Keratinocyte (primary cell): ENCODE results near the gene DCXR. TPM values are rescaled to one million over a fixed set of nuclear protein-coding genes. Genes with fewer than 3 reads are reported as not detected.
A peak's percentile ranks its signal among the peaks of the same experiment; 100 is the strongest.

ENCODE experiments used
- DNase-seq: peaks from one replicate; pipeline ENCODE4 v3.0.0-alpha.2; 2011; ENCODE audit warnings: low read depth, missing footprints, low spot score
- FAIRE-seq: peaks from 2 replicates; lab custom pipeline; 2011; peaks lifted over from hg19 to GRCh38; lab: Jason Lieb, UNC
- H2AFZ ChIP-seq: 2 replicates; pipeline ENCODE4 v1.6.0; 2012; ENCODE audit warnings: low read length, control low read depth, inconsistent platforms; ENCODE audit not compliant: control insufficient read depth
- H3K27ac ChIP-seq: 2 replicates; pipeline ENCODE4 v1.5.1; 2011; ENCODE audit warnings: low read length; ENCODE audit not compliant: control insufficient read depth, insufficient read depth
- H3K27me3 ChIP-seq: 3 replicates; pipeline ENCODE4 v1.6.0; 2011; ENCODE audit warnings: low read length; ENCODE audit not compliant: control insufficient read depth, insufficient read depth; ENCODE audit errors: extremely low read depth
- H3K36me3 ChIP-seq, 2 experiments: 2 replicates in 1 of 2; 3 replicates in 1 of 2; pipeline ENCODE4 v1.5.1; 2011; ENCODE audit warnings: low read length in 2 of 2, mild to moderate bottlenecking in 1 of 2; ENCODE audit not compliant: control insufficient read depth in 2 of 2, insufficient read depth in 2 of 2; ENCODE audit errors: extremely low read depth in 1 of 2
- H3K4me1 ChIP-seq: 3 replicates; pipeline ENCODE4 v1.5.1; 2011; ENCODE audit warnings: low read length; ENCODE audit not compliant: control insufficient read depth, insufficient read depth; ENCODE audit errors: extremely low read depth
- H3K4me2 ChIP-seq: 3 replicates; pipeline ENCODE4 v1.6.0; 2011; ENCODE audit warnings: low read depth, low read length; ENCODE audit not compliant: control insufficient read depth, insufficient read depth; ENCODE audit errors: extremely low read depth
- H3K4me3 ChIP-seq, 3 experiments: fragments of 200-600 bp in 1 of 3; sonication (generic) in 1 of 3; 2 replicates in 2 of 3; 3 replicates in 1 of 3; pipeline ENCODE4 v1.5.1; 2011 to 2016; ENCODE audit warnings: low read length in 3 of 3, mild to moderate bottlenecking in 3 of 3, control low read depth in 2 of 3, inconsistent platforms in 1 of 3, low read depth in 1 of 3, mixed read lengths in 1 of 3, mixed run types in 1 of 3, moderate library complexity in 1 of 3; ENCODE audit not compliant: control insufficient read depth in 2 of 3, insufficient read depth in 2 of 3; ENCODE audit errors: extremely low read depth in 1 of 3
- H3K79me2 ChIP-seq: 2 replicates; pipeline ENCODE4 v1.6.0; 2012; ENCODE audit warnings: low read length; ENCODE audit not compliant: control insufficient read depth, insufficient read depth
- H3K9ac ChIP-seq: 3 replicates; pipeline ENCODE4 v1.6.0; 2011; ENCODE audit warnings: low read length; ENCODE audit not compliant: control insufficient read depth, insufficient read depth; ENCODE audit errors: extremely low read depth
- H3K9me1 ChIP-seq: 3 replicates; pipeline ENCODE4 v1.6.0; 2011; ENCODE audit warnings: low read length; ENCODE audit not compliant: control insufficient read depth, insufficient read depth; ENCODE audit errors: extremely low read depth
- H3K9me3 ChIP-seq: 2 replicates; pipeline ENCODE4 v1.5.1; 2012; ENCODE audit warnings: low read depth, low read length; ENCODE audit not compliant: control insufficient read depth
- H4K20me1 ChIP-seq: 3 replicates; pipeline ENCODE4 v1.6.0; 2011; ENCODE audit warnings: low read length; ENCODE audit not compliant: control insufficient read depth, insufficient read depth; ENCODE audit errors: extremely low read depth
- CTCF ChIP-seq, 3 experiments: IDR thresholded peaks in 1 of 3; conservative IDR thresholded peaks in 1 of 3; optimal IDR thresholded peaks in 1 of 3; 2 replicates in 2 of 3; 3 replicates in 1 of 3; pipeline versions ENCODE3 to v1.5.1; 2011; ENCODE audit warnings: low read length in 3 of 3, mild to moderate bottlenecking in 3 of 3, moderate library complexity in 2 of 3, control low read depth in 1 of 3, inconsistent platforms in 1 of 3; ENCODE audit not compliant: insufficient read depth in 2 of 3; ENCODE audit errors: extremely low read depth in 1 of 3
- EZH2 ChIP-seq: IDR thresholded peaks from one replicate; pipeline ENCODE4 v1.6.1; 2012; ENCODE audit warnings: inconsistent platforms, mild to moderate bottlenecking, low read length, moderate library complexity
- dilution Hi-C: fragments of 300-500 bp; cut with MboI; formaldehyde crosslinking; loops from one replicate; pipeline ENCODE4 v1.7.0; 2020; ENCODE audit warnings: low sequenced_read_pairs; ENCODE audit not compliant: extremely low pct_ligation_motif_present
- polyA plus RNA-seq, 5 experiments: library from polyadenylated mRNA; depleted of rRNA in 3 of 5; stranded (reverse) in 3 of 5; stranded (forward) in 1 of 5; unstranded in 1 of 5; fragments of >200 nt; gene quantifications; 1 replicate in 1 of 5; 2 replicates in 3 of 5; 3 replicates in 1 of 5; pipeline versions ENCODE4 v1.2.1 to v1.2.3, GENCODE V29; 2011 to 2012; ENCODE audit warnings: missing spikeins in 2 of 5, low read depth in 1 of 5, low replicate concordance in 1 of 5

DCXR gene
- polyA plus RNA-seq, 1 donor (not counting 4 experiments of a cell fraction or from before 2014, with no cell fraction given) = 45.4 TPM

- Histone ChIP-seq H3K4me1 (peaks cover 9% of the 10 kb centered on the region), H4K20me1 (no peaks in the 10 kb centered on the region), H3K9me3 (no peaks in the 10 kb centered on the region), H3K4me2 (peak overlapping the region; percentile 96), H2AFZ (peak overlapping the region; percentile 73), H3K27ac (no peak overlapping the region), H3K27me3 (no peaks in the 10 kb centered on the region), H3K36me3 (peaks cover 1 to 4% of the 10 kb centered on the region in 2 experiments), H3K4me3 (peak overlapping the region; percentile 55 to 87 (median 70)), H3K9ac (peak overlapping the region; percentile 78), H3K9me1 (no peaks in the 10 kb centered on the region), H3K79me2 (no peaks in the 10 kb centered on the region)
- dilution Hi-C loops = no loop called here
- FAIRE-seq (peak; percentile 66), DNase-seq (no peak)
- TF ChIP-seq CTCF (optimal IDR thresholded peaks at IDR 0.05 in 1 of 3, IDR thresholded peaks at IDR 0.05 in 1 of 3, conservative IDR thresholded peaks at IDR 0.05 in 1 of 3; ENCODE audit: extremely low read depth in 1 of 3, insufficient read depth in 2 of 3, low read length in 3 of 3) (no peak), EZH2 (no peak)
These were observed 345 bp upstream of the DCXR start for GRCh38 chr17:82037889-82038195.

- H3K9ac ChIP-seq = peak overlapping the region; percentile 78
- FAIRE-seq = no peak
- peaks cover 17% of the 10 kb centered on the region for H3K4me1 ChIP-seq
- H3K27me3 ChIP-seq = no peaks in the 10 kb centered on the region
- H3K4me3 ChIP-seq = peak overlapping the region; percentile 55 to 87 (median 70)
- DNase-seq = no peak
- H2AFZ ChIP-seq = peak overlapping the region; percentile 61
- H3K27ac ChIP-seq = peak overlapping the region; percentile 43
- dilution Hi-C loops = no loop called here
- H3K36me3 ChIP-seq = peaks cover 1 to 4% of the 10 kb centered on the region in 2 experiments
- H4K20me1 ChIP-seq = no peaks in the 10 kb centered on the region
- H3K79me2 ChIP-seq = no peaks in the 10 kb centered on the region
- TF ChIP-seq EZH2 = no peak
- TF ChIP-seq CTCF (optimal IDR thresholded peaks at IDR 0.05 in 1 of 3, IDR thresholded peaks at IDR 0.05 in 1 of 3, conservative IDR thresholded peaks at IDR 0.05 in 1 of 3; ENCODE audit: extremely low read depth in 1 of 3, insufficient read depth in 2 of 3, low read length in 3 of 3) = no peak
- no peaks in the 10 kb centered on the region for H3K9me1 ChIP-seq
- no peaks in the 10 kb centered on the region for H3K9me3 ChIP-seq
- peak overlapping the region; percentile 96 for H3K4me2 ChIP-seq
These were observed 834 bp downstream of the DCXR start for GRCh38 chr17:82036634-82037091.
